Gastroesophageal sphincter (tissue), 2 donors: ENCODE measurements around the gene SETD1A.

Experiments used
- EP300 ChIP-seq: sonication (generic); formaldehyde crosslinking; IDR thresholded peaks from one replicate; pipeline ENCODE4 v1.6.1; 2017; ENCODE audit warnings: antibody characterized with exemption, mild to moderate bottlenecking
- POLR2A ChIP-seq, 2 donors: fragments of 450-650 bp; IDR thresholded peaks; one replicate each; pipeline ENCODE4 v1.6.1; 2017; ENCODE audit warnings: antibody characterized with exemption in 2 of 2, mild to moderate bottlenecking in 2 of 2, moderate library complexity in 1 of 2

GRCh38 chr16:30942426-30942806 is 15.1 kb upstream of the SETD1A start:
- TF ChIP-seq POLR2A (IDR thresholded peaks at IDR 0.05) (no peak), EP300 (no peak)
